ENCODE data around the gene MR1.

DNA sequence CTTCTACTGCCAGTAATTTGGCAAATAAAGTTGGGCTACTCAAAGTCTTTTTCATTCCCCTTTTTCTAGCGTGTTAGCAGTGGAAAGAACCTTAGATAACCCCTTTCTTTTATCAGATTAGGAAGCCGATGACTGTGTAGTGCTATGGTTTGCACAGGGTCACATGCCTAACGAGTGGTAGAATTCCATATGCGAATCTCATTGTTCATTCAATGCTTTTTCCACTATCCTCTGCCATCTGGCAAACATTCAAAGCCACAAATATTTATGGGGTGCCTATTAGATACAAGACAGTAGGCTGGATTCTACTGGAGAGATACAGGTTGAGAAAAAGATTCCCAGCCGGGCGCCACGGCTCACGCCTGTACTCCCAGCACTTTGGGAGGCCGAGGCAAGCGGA is 39.9 kb downstream of the MR1 start:
- TF ChIP-seq MZF1 (tag by site-specific recombination; IDR thresholded peaks at IDR 0.05; ENCODE audit: borderline replicate concordance) (no peak), CTCF (tag by site-specific recombination; IDR thresholded peaks at IDR 0.05) (no peak), ZNF530 (tag by site-specific recombination; IDR thresholded peaks at IDR 0.05; ENCODE audit: low read depth) (no peak), YY2 (tag by site-specific recombination; IDR thresholded peaks at IDR 0.05) (no peak), ZNF274 (IDR thresholded peaks at IDR 0.05; ENCODE audit: low read length) (no peak), ZNF274 (tag by site-specific recombination; IDR thresholded peaks at IDR 0.05; ENCODE audit: borderline replicate concordance) (no peak)
- TF ChIP-seq, protein P1, sequence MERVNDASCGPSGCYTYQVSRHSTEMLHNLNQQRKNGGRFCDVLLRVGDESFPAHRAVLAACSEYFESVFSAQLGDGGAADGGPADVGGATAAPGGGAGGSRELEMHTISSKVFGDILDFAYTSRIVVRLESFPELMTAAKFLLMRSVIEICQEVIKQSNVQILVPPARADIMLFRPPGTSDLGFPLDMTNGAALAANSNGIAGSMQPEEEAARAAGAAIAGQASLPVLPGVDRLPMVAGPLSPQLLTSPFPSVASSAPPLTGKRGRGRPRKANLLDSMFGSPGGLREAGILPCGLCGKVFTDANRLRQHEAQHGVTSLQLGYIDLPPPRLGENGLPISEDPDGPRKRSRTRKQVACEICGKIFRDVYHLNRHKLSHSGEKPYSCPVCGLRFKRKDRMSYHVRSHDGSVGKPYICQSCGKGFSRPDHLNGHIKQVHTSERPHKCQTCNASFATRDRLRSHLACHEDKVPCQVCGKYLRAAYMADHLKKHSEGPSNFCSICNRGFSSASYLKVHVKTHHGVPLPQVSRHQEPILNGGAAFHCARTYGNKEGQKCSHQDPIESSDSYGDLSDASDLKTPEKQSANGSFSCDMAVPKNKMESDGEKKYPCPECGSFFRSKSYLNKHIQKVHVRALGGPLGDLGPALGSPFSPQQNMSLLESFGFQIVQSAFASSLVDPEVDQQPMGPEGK (tag by site-specific recombination; IDR thresholded peaks at IDR 0.05): no peak

Measured in HEK293 (cell line).